AG04450 (cell line): ENCODE measurements around the gene METTL24. TPM values are rescaled to one million over a fixed set of nuclear protein-coding genes. Genes with fewer than 3 reads are reported as not detected.

Experiments used
- CTCF ChIA-PET: fragments of 300-600, 350-600 bp; formaldehyde crosslinking; extraction: SDS; loops from one replicate; lab custom pipeline; 2022; ENCODE audit warnings: antibody characterized with exemption, inconsistent platforms; lab: Charles Lee
- POLR2A ChIA-PET: fragments of 350-600 bp; formaldehyde crosslinking; extraction: SDS; loops from one replicate; lab custom pipeline; 2021; ENCODE audit warnings: antibody characterized with exemption, inconsistent platforms; lab: Yijun Ruan, JAX
- DNase-seq: peaks from one replicate; pipeline ENCODE4 v3.0.0-alpha.2; 2011; ENCODE audit warnings: low read depth, low spot score
- H3K27ac ChIP-seq: one replicate; pipeline ENCODE4 v1.5.1; 2012; ENCODE audit warnings: low read depth, low read length, control low read depth
- H3K27me3 ChIP-seq: one replicate; pipeline ENCODE4 v1.6.0; 2012; ENCODE audit warnings: low read length; ENCODE audit not compliant: control insufficient read depth, insufficient read depth
- H3K4me3 ChIP-seq: 2 replicates; pipeline ENCODE4 v1.5.1; 2011; ENCODE audit warnings: mild to moderate bottlenecking, low read depth, low read length, control low read depth
- H3K9me3 ChIP-seq: 2 replicates; pipeline ENCODE4 v1.5.1; 2012; ENCODE audit warnings: low read length; ENCODE audit not compliant: control insufficient read depth, insufficient read depth
- polyA plus RNA-seq: library from polyadenylated mRNA; depleted of rRNA; stranded (reverse); fragments of >200 nt; gene quantifications from 2 replicates; pipeline ENCODE4 v1.2.3, GENCODE V29; 2011
- TF ChIP-seq, protein P1 (sequence below): IDR thresholded peaks from 2 replicates; pipeline ENCODE4 v1.5.1; 2011; ENCODE audit warnings: low read depth, low read length, control low read depth, inconsistent platforms

METTL24 gene
- polyA plus RNA-seq, 1 experiment = not detected

DNA sequence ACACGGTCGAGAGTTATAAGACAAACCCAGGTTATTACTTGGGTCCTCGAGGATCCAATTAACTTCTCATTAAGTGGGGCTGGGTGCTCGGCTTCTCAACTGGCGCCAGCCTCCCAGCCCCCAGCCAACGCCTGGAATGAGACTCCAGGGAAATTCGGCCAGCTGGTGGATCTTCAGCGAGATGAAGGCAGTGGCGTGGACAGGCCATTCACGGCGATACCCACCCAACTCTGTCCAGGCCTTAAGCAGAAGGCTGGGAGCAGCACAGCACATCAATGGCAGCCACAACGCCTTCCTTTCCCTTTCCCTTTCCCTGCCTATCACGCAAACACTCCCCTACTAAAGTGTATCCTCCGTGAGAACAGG is 868 bp downstream of the METTL24 start:
- ChIA-PET POLR2A (no interaction called here), CTCF (interaction anchor here (1.2 kb wide), 1 partner anchor 22 kb away, joined by 4 read pairs; no protein-coding TSS in a partner anchor)
- Histone ChIP-seq H3K27ac (no peak overlapping the region), H3K4me3 (peak overlapping the region; percentile 41), H3K27me3 (peaks cover 55% of the 10 kb centered on the region), H3K9me3 (no peaks in the 10 kb centered on the region)
- TF ChIP-seq, protein P1, sequence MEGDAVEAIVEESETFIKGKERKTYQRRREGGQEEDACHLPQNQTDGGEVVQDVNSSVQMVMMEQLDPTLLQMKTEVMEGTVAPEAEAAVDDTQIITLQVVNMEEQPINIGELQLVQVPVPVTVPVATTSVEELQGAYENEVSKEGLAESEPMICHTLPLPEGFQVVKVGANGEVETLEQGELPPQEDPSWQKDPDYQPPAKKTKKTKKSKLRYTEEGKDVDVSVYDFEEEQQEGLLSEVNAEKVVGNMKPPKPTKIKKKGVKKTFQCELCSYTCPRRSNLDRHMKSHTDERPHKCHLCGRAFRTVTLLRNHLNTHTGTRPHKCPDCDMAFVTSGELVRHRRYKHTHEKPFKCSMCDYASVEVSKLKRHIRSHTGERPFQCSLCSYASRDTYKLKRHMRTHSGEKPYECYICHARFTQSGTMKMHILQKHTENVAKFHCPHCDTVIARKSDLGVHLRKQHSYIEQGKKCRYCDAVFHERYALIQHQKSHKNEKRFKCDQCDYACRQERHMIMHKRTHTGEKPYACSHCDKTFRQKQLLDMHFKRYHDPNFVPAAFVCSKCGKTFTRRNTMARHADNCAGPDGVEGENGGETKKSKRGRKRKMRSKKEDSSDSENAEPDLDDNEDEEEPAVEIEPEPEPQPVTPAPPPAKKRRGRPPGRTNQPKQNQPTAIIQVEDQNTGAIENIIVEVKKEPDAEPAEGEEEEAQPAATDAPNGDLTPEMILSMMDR = no peak
- DNase-seq = no peak

DNA sequence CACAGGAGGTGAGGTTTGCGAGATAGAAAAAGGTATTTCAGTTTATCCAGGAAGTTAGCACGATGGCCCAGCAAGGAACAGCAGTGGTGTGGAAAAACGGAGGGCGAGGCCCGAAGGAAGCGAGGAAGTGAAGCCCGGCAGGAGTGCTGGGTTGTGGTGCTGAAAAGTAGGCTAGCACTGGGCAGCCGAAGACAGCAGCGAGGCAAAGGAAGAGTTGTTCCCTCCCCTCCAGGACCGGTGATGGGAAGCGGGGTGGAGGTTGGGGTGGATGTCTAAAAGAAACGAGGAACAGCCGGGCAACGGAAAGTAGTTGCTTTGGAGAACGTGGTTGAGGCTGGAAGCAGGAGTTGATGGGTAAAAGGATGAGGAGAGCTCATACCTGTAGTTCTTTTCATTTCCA is 1.4 kb downstream of the METTL24 start:
- POLR2A ChIA-PET = no interaction called here
- H3K27ac ChIP-seq = no peak overlapping the region
- no peak for DNase-seq
- CTCF ChIA-PET = interaction anchor here (1.2 kb wide), 1 partner anchor 21 kb away, joined by 4 read pairs; no protein-coding TSS in a partner anchor
- TF ChIP-seq, protein P1 = no peak
- H3K4me3 ChIP-seq = no peak overlapping the region
- H3K27me3 ChIP-seq = peaks cover 55% of the 10 kb centered on the region
- no peaks in the 10 kb centered on the region for H3K9me3 ChIP-seq

DNA sequence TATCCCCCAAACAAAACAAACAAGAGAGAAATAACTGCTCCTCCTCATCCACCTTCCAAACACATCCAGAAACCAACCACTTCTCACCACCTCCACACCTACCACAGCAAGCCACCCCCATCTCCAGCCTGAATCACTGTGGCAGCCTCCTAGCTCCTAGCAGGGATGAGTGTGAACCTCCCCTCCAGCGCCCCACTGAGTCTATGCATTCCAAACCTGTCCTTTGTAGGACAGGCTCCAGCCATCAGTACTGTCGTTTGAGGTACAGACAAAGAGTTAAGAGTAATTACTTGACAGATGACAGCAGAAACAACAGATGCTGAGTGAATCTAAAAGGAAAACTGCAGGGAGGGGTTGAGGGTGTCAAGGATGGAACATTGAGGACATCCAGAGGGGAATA is 2.4 kb downstream of the METTL24 start:
- H3K4me3 ChIP-seq = no peak overlapping the region
- CTCF ChIA-PET = no interaction called here
- no peak for DNase-seq
- no peak overlapping the region for H3K27ac ChIP-seq
- TF ChIP-seq, protein P1 = no peak
- POLR2A ChIA-PET = no interaction called here
- peaks cover 49% of the 10 kb centered on the region for H3K27me3 ChIP-seq
- H3K9me3 ChIP-seq = no peaks in the 10 kb centered on the region

DNA sequence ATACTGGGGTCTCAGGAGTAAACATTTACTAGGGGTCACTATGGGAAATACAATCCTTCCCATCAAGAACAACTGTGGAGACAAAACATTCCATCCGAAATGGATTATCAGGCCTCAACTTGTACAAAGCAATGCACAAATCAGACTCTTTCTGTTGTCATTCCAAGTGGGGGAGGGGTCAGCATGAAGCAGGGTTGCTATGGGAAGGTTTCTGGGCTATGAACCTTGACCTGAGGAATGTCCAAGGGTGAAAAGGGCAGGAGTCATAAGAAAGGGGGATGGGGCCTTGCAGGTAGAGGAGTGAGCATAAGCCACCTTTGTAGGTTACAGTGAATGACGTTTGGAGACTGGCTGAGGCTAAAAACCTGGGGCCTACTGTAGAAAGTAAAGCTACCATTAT is 3.1 kb downstream of the METTL24 start:
- CTCF ChIA-PET = interaction anchor here (1.4 kb wide), 1 partner anchor 315 kb away, joined by 3 read pairs; no protein-coding TSS in a partner anchor
- TF ChIP-seq, protein P1 = no peak
- H3K4me3 ChIP-seq = no peak overlapping the region
- no peak for DNase-seq
- POLR2A ChIA-PET = no interaction called here
- H3K27me3 ChIP-seq = peaks cover 46% of the 10 kb centered on the region
- H3K27ac ChIP-seq = no peak overlapping the region
- H3K9me3 ChIP-seq = no peaks in the 10 kb centered on the region

DNA sequence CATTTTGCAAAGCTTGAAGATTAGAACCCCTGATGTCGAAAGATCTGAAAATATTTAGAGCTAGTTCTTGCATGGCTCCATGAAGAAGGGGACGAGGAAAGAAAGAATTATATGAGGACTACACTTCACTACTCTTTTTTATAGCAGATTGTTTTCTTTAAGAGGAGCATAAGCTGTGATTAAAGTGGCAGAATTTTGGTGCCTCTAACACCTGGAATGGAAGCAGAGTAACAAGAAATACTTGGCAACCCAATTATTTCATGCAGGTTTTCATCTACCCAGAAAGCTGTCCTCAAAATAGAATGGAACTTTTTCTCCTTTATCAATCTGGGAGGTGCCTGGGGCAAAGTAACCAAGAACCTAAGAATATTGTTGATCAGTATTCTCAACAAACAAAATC is 4.0 kb downstream of the METTL24 start:
- H3K4me3 ChIP-seq = no peak overlapping the region
- H3K9me3 ChIP-seq = no peaks in the 10 kb centered on the region
- TF ChIP-seq, protein P1 = no peak
- H3K27ac ChIP-seq = no peak overlapping the region
- peaks cover 39% of the 10 kb centered on the region for H3K27me3 ChIP-seq
- ChIA-PET POLR2A (no interaction called here), CTCF (interaction anchor here (1.4 to 3.5 kb wide), 2 partner anchors 12 to 314 kb away, joined by 3 to 25 read pairs; no protein-coding TSS in a partner anchor)
- DNase-seq = no peak
